GM12878 (cell line): Measurements from ENCODE around the gene OSBPL2. TPM values are rescaled to one million over a fixed set of nuclear protein-coding genes. Genes with fewer than 3 reads are reported as not detected.

Experiments used
- ATAC-seq: fragments of 200-7000 bp; cut with Tn5 transposase; 3 replicates; pipeline ENCODE4 v1.9.1; 2020; ENCODE audit warnings: mild to moderate bottlenecking, moderate library complexity
- BruUV-seq: library from RNA; stranded (reverse); fragments of 400-500 nt; replicated peaks from 2 replicates; lab custom pipeline; 2021; lab: Mats Ljungman, UMichigan
- CTCF ChIA-PET: fragments of 300-600 bp; sonication (Branson Sonifier 250); formaldehyde crosslinking; extraction: SDS; loops from one replicate; lab custom pipeline; 2021; ENCODE audit warnings: inconsistent platforms; lab: Yijun Ruan, JAX
- POLR2A ChIA-PET: fragments of 350-600 bp; formaldehyde crosslinking; extraction: SDS; loops from one replicate; lab custom pipeline; 2021; ENCODE audit warnings: inconsistent platforms; lab: Charles Lee
- RAD21 ChIA-PET: fragments of 300-600 bp; sonication (Branson Sonifier 250); formaldehyde crosslinking; loops from one replicate; lab custom pipeline; 2023; ENCODE audit warnings: antibody characterized with exemption; ENCODE audit not compliant: unreplicated experiment; lab: Charles Lee
- SMC1A ChIA-PET: fragments of 300-600 bp; sonication (Branson Sonifier 250); formaldehyde crosslinking; loops from one replicate; lab custom pipeline; 2023; ENCODE audit not compliant: unreplicated experiment, uncharacterized antibody; lab: Charles Lee
- DNase-seq: peaks from one replicate; pipeline ENCODE4 v3.0.0-alpha.2; 2011; ENCODE audit warnings: low read depth, low spot score
- FAIRE-seq: peaks from 3 replicates; lab custom pipeline; 2011; peaks lifted over from hg19 to GRCh38; lab: Jason Lieb, UNC
- H2AFZ ChIP-seq: 2 replicates; pipeline ENCODE4 v1.6.0; 2011; ENCODE audit warnings: low read depth, low read length, control low read depth; ENCODE audit not compliant: control insufficient read depth
- H3K27ac ChIP-seq: 2 replicates; pipeline ENCODE4 v1.5.1; 2011; ENCODE audit warnings: control low read depth; ENCODE audit not compliant: control insufficient read depth, insufficient read depth
- H3K27me3 ChIP-seq, 2 experiments: replicated peaks in 1 of 2; 2 replicates each; pipeline versions ENCODE4 v1.6.0 to v1.6.1; 2011; ENCODE audit warnings: low read length in 1 of 2; ENCODE audit not compliant: control insufficient read depth in 2 of 2, insufficient read depth in 2 of 2
- H3K36me3 ChIP-seq, 2 experiments: 2 replicates each; pipeline ENCODE4 v1.5.1; 2011; ENCODE audit warnings: low read length in 1 of 2; ENCODE audit not compliant: control insufficient read depth in 2 of 2, insufficient read depth in 2 of 2
- H3K4me1 ChIP-seq: 2 replicates; pipeline ENCODE4 v1.6.1; 2011; ENCODE audit warnings: mild to moderate bottlenecking, low read length, moderate library complexity, mixed read lengths; ENCODE audit not compliant: control insufficient read depth, insufficient read depth
- H3K4me2 ChIP-seq: 2 replicates; pipeline ENCODE4 v1.6.0; 2011; ENCODE audit warnings: control low read depth; ENCODE audit not compliant: control insufficient read depth, insufficient read depth
- H3K4me3 ChIP-seq: fragments of 200-600 bp; sonication (generic); 2 replicates; pipeline ENCODE4 v1.5.1; 2016
- H3K79me2 ChIP-seq: 2 replicates; pipeline ENCODE4 v1.6.0; 2011; ENCODE audit warnings: low read length; ENCODE audit not compliant: control insufficient read depth, insufficient read depth
- H3K9ac ChIP-seq: 2 replicates; pipeline ENCODE4 v1.8.0; 2011; ENCODE audit warnings: low read length, control low read depth, mixed read lengths; ENCODE audit not compliant: control insufficient read depth, insufficient read depth
- H3K9me3 ChIP-seq: replicated peaks from 3 replicates; pipeline ENCODE4 v1.5.1; 2011; ENCODE audit warnings: mild to moderate bottlenecking, low read length; ENCODE audit not compliant: control insufficient read depth, insufficient read depth
- H4K20me1 ChIP-seq: 2 replicates; pipeline ENCODE4 v1.6.0; 2011; ENCODE audit not compliant: control insufficient read depth, insufficient read depth
- ATF3 ChIP-seq: IDR thresholded peaks from 2 replicates; pipeline ENCODE4 v1.6.1; 2011; ENCODE audit warnings: low read depth, mild to moderate bottlenecking, low read length, moderate library complexity, borderline replicate concordance; ENCODE audit errors: extremely low read depth
- CEBPZ ChIP-seq: fragments of 150-350 bp; IDR thresholded peaks from 2 replicates; pipeline ENCODE4 v1.6.1; 2016; ENCODE audit warnings: low read depth, low read length
- KAT2A ChIP-seq: conservative IDR thresholded peaks from 2 replicates; pipeline ENCODE4 v1.6.1; 2011; ENCODE audit warnings: low read depth, low read length; ENCODE audit not compliant: control insufficient read depth
- KDM1A ChIP-seq: fragments of 200-600 bp; sonication (generic); IDR thresholded peaks from 2 replicates; pipeline ENCODE4 v1.6.1; 2016; ENCODE audit warnings: borderline replicate concordance
- MYC ChIP-seq: IDR thresholded peaks from 2 replicates; pipeline ENCODE4 v1.6.1; 2011; ENCODE audit warnings: mild to moderate bottlenecking, low read length, moderate library complexity, inconsistent platforms; ENCODE audit not compliant: insufficient read depth, insufficient replicate concordance, insufficient read length, severe bottlenecking
- NFIC ChIP-seq: IDR thresholded peaks from 2 replicates; pipeline ENCODE4 v1.6.1; 2012; ENCODE audit warnings: low read depth, mild to moderate bottlenecking, inconsistent platforms, low read length, moderate library complexity
- NFYA ChIP-seq: IDR thresholded peaks from 2 replicates; pipeline ENCODE4 v1.6.1; 2011; ENCODE audit warnings: low read depth, mild to moderate bottlenecking, low read length, improper control_type of control experiment, borderline replicate concordance
- POLR2AphosphoS2 ChIP-seq: IDR thresholded peaks from 2 replicates; pipeline ENCODE4 v1.6.1; 2011; ENCODE audit warnings: low read depth, mild to moderate bottlenecking, low read length, improper control_type of control experiment, moderate library complexity
- POU2F2 ChIP-seq: IDR thresholded peaks from 3 replicates; pipeline ENCODE4 v1.6.1; 2011; ENCODE audit warnings: low read depth, mild to moderate bottlenecking, low read length, borderline replicate concordance
- USF2 ChIP-seq: IDR thresholded peaks from 2 replicates; pipeline ENCODE4 v1.6.1; 2011; ENCODE audit warnings: low read depth, low read length, improper control_type of control experiment, borderline replicate concordance
- WGBS: methylation state at CpG from one replicate; pipeline ENCODE4 v1.1.6; 2016; ENCODE audit warnings: low lambda C conversion rate; ENCODE audit not compliant: insufficient replicate concordance, insufficient coverage; ENCODE audit errors: missing lambda C conversion rate; 5-methylcytosine and 5-hydroxymethylcytosine counted together
- in situ Hi-C: fragments of 300-500 bp; cut with MboI; formaldehyde crosslinking; loops from 9 replicates; pipeline ENCODE4 v1.14.3; 2018; ENCODE audit warnings: mixed read lengths
- intact Hi-C: fragments of 100-400 bp; cut with micrococcal nuclease; formaldehyde crosslinking; loops from one replicate; pipeline ENCODE4 v1.14.2; 2022; ENCODE audit not compliant: unreplicated experiment
- polyA plus RNA-seq, 11 experiments: library from polyadenylated mRNA; depleted of rRNA in 4 of 11; unstranded in 6 of 11; stranded (reverse) in 5 of 11; fragments of >200 nt; fragmentation: Nextera tagmentation in 4 of 11; fragmentation: Illumina TruSeq in 1 of 11; extraction: Ambion mirVana in 4 of 11; extraction: Trizol in 1 of 11; gene quantifications; 1 replicate in 1 of 11; 2 replicates in 10 of 11; pipeline versions ENCODE4 v1.2.1 to v1.2.3, GENCODE V29; 2011 to 2016; ENCODE audit warnings: inconsistent platforms in 2 of 11, missing spikeins in 2 of 11, low read depth in 1 of 11
- total RNA-seq, 4 experiments: library from RNA; depleted of rRNA in 3 of 4; stranded (reverse); fragments of >200 nt in 3 of 4; fragmentation: Illumina TruSeq in 1 of 4; extraction: Trizol in 1 of 4; gene quantifications; 2 replicates each; pipeline versions ENCODE4 v1.2.1 to v1.2.3, GENCODE V29; 2013 to 2021

Gene OSBPL2
- total and polyA plus RNA-seq, 10 of the 15 experiments (the other 5 are each of a cell fraction or from before 2014, with no cell fraction given): 2.8 to 22.3 (median 14.7) TPM

DNA sequence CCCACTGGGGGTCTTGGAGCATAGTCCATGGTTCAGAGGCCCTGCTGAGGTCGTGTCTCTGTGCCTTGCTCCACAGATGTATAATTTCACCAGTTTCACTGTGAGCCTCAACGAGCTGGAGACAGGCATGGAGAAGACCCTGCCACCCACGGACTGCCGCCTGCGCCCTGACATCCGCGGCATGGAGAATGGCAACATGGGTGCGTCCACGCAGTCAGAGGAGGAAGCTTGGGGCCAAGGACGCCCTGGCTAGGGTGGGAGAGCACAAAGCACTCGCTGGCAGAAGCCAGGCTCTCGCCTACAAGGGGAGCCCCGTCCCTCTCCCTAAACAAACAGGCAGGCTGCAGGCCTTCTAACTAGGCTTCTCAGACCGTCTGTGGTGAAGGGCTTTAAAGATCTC lies 50.8 kb downstream of the OSBPL2 start:
- in situ Hi-C loops: no loop called here
- H3K4me1 ChIP-seq: no peaks in the 10 kb centered on the region

More for the DNA sequence above, 50.8 kb downstream of the OSBPL2 start:
- ChIA-PET POLR2A (no interaction called here), CTCF (no interaction called here), SMC1A (no interaction called here), RAD21 (no interaction called here)
- Histone ChIP-seq H3K27ac (no peak overlapping the region), H3K4me2 (no peak overlapping the region), H4K20me1 (no peaks in the 10 kb centered on the region), H3K79me2 (no peaks in the 10 kb centered on the region), H3K36me3 (peaks cover 3 to 13% of the 10 kb centered on the region in 2 experiments; a peak in 3 of 4 replicates), H2AFZ (no peak overlapping the region), H3K27me3 (no peaks in the 10 kb centered on the region), H3K9me3 (no peaks in the 10 kb centered on the region), H3K4me3 (no peak overlapping the region), H3K9ac (no peak overlapping the region)
- DNase-seq (no peak), ATAC-seq (no peak), FAIRE-seq (no peak)
- BruUV-seq: no TSS peak
- WGBS: 89% methylated on average over 14 of the region's 14 CpGs
- intact Hi-C loops: no loop called here
- no peak for TF ChIP-seq NFYA
- TF ChIP-seq POLR2AphosphoS2: no peak
- no peak for TF ChIP-seq ATF3
- no peak for TF ChIP-seq KDM1A
- TF ChIP-seq KAT2A: no peak
- TF ChIP-seq NFIC: no peak
- no peak for TF ChIP-seq POU2F2
- TF ChIP-seq USF2: no peak
- TF ChIP-seq MYC: no peak
- no peak for TF ChIP-seq CEBPZ
- TF ChIP-seq, all 136 proteins: peak for 0
